ENCODE measurements around the gene TMEM156.

The TMEM156 gene

GRCh38 chr4:38968668-38969067, 63.5 kb downstream of the TMEM156 start:
- no peak overlapping the region for H3K9ac ChIP-seq (ENCODE audit: low read length)
- no peak overlapping the region for H3K14ac ChIP-seq (ENCODE audit: low read length)
- no peaks in the 10 kb centered on the region for H3K36me3 ChIP-seq (ENCODE audit: control insufficient read depth in 1 of 2, insufficient read depth in 2 of 2, low read length in 2 of 2)
- H3K4ac ChIP-seq (ENCODE audit: low read depth, low read length) = no peak overlapping the region
- no peak overlapping the region for H2BK12ac ChIP-seq (ENCODE audit: low read length)
- H4K12ac ChIP-seq (ENCODE audit: low read depth, low read length) = no peak overlapping the region
- no CpG with 5 or more reads among the region's 5 CpGs for WGBS (ENCODE audit: extremely low coverage, insufficient coverage, insufficient read length)
- H2AK5ac ChIP-seq (ENCODE audit: low read length) = no peak overlapping the region
- H3K79me1 ChIP-seq (ENCODE audit: low read length) = no peaks in the 10 kb centered on the region
- H3K23ac ChIP-seq (ENCODE audit: low read length) = no peak overlapping the region
- no peak overlapping the region for H4K91ac ChIP-seq (ENCODE audit: low read depth, low read length)
- DNase-seq = no peak
- H3K27ac ChIP-seq (ENCODE audit: low read depth, low read length) = no peak overlapping the region
- H3K4me1 ChIP-seq (ENCODE audit: control insufficient read depth in 1 of 2, insufficient read depth in 2 of 2, low read length in 2 of 2) = no peaks in the 10 kb centered on the region
- H3K79me2 ChIP-seq (ENCODE audit: control insufficient read depth, insufficient read depth, low read length, poor library complexity) = no peaks in the 10 kb centered on the region
- no peak overlapping the region for H3K18ac ChIP-seq (ENCODE audit: low read length)
- no peak overlapping the region for H2AFZ ChIP-seq (ENCODE audit: insufficient read depth, low read length, poor library complexity)
- no peak overlapping the region for H2BK120ac ChIP-seq (ENCODE audit: insufficient read depth, low read length, poor library complexity)
- H3K27me3 ChIP-seq (ENCODE audit: insufficient read depth, low read length) = no peaks in the 10 kb centered on the region
- H3K9me3 ChIP-seq (ENCODE audit: insufficient read depth, low read depth, low read length) = no peaks in the 10 kb centered on the region
- H3K4me3 ChIP-seq (ENCODE audit: low read depth, low read length) = no peak overlapping the region
- H2BK5ac ChIP-seq (ENCODE audit: low read depth, low read length, poor library complexity) = no peak overlapping the region
- H4K8ac ChIP-seq (ENCODE audit: low read depth, low read length) = no peak overlapping the region
- no peak overlapping the region for H3K4me2 ChIP-seq (ENCODE audit: low read length)

GRCh38 chr4:38967260-38968095, 64.7 kb downstream of the TMEM156 start:
- no peak overlapping the region for H3K18ac ChIP-seq (ENCODE audit: low read length)
- H3K4ac ChIP-seq (ENCODE audit: low read depth, low read length) = no peak overlapping the region
- no peak overlapping the region for H2AFZ ChIP-seq (ENCODE audit: insufficient read depth, low read length, poor library complexity)
- H2AK5ac ChIP-seq (ENCODE audit: low read length) = no peak overlapping the region
- no peak overlapping the region for H3K14ac ChIP-seq (ENCODE audit: low read length)
- no peaks in the 10 kb centered on the region for H3K4me1 ChIP-seq (ENCODE audit: control insufficient read depth in 1 of 2, insufficient read depth in 2 of 2, low read length in 2 of 2)
- no peak overlapping the region for H3K4me3 ChIP-seq (ENCODE audit: low read depth, low read length)
- H3K27ac ChIP-seq (ENCODE audit: low read depth, low read length) = no peak overlapping the region
- H3K9me3 ChIP-seq (ENCODE audit: insufficient read depth, low read depth, low read length) = no peaks in the 10 kb centered on the region
- no peak overlapping the region for H2BK120ac ChIP-seq (ENCODE audit: insufficient read depth, low read length, poor library complexity)
- no peak overlapping the region for H2BK12ac ChIP-seq (ENCODE audit: low read length)
- no peak overlapping the region for H3K23ac ChIP-seq (ENCODE audit: low read length)
- H3K27me3 ChIP-seq (ENCODE audit: insufficient read depth, low read length) = no peaks in the 10 kb centered on the region
- H3K79me2 ChIP-seq (ENCODE audit: control insufficient read depth, insufficient read depth, low read length, poor library complexity) = no peaks in the 10 kb centered on the region
- H4K91ac ChIP-seq (ENCODE audit: low read depth, low read length) = no peak overlapping the region
- no peaks in the 10 kb centered on the region for H3K79me1 ChIP-seq (ENCODE audit: low read length)
- H2BK5ac ChIP-seq (ENCODE audit: low read depth, low read length, poor library complexity) = no peak overlapping the region
- H3K36me3 ChIP-seq (ENCODE audit: control insufficient read depth in 1 of 2, insufficient read depth in 2 of 2, low read length in 2 of 2) = no peaks in the 10 kb centered on the region
- no peak overlapping the region for H3K4me2 ChIP-seq (ENCODE audit: low read length)
- H4K12ac ChIP-seq (ENCODE audit: low read depth, low read length) = no peak overlapping the region
- peak; percentile 32 to 87 for DNase-seq
- no peak overlapping the region for H4K8ac ChIP-seq (ENCODE audit: low read depth, low read length)
- no peak overlapping the region for H3K9ac ChIP-seq (ENCODE audit: low read length)
- WGBS (ENCODE audit: extremely low coverage, insufficient coverage, insufficient read length) = no CpG with 5 or more reads among the region's 7 CpGs

GRCh38 chr4:38965866-38966265, 66.3 kb downstream of the TMEM156 start:
- Histone ChIP-seq H3K4ac (ENCODE audit: low read depth, low read length) (no peak overlapping the region), H3K4me2 (ENCODE audit: low read length) (no peak overlapping the region), H2AK5ac (ENCODE audit: low read length) (no peak overlapping the region), H3K4me1 (ENCODE audit: control insufficient read depth in 1 of 2, insufficient read depth in 2 of 2, low read length in 2 of 2) (no peaks in the 10 kb centered on the region), H3K27ac (ENCODE audit: low read depth, low read length) (no peak overlapping the region), H4K12ac (ENCODE audit: low read depth, low read length) (no peak overlapping the region), H2BK5ac (ENCODE audit: low read depth, low read length, poor library complexity) (no peak overlapping the region), H3K23ac (ENCODE audit: low read length) (no peak overlapping the region), H3K27me3 (ENCODE audit: insufficient read depth, low read length) (no peaks in the 10 kb centered on the region), H3K14ac (ENCODE audit: low read length) (no peak overlapping the region), H3K18ac (ENCODE audit: low read length) (no peak overlapping the region), H4K91ac (ENCODE audit: low read depth, low read length) (no peak overlapping the region), H3K9ac (ENCODE audit: low read length) (no peak overlapping the region), H3K9me3 (ENCODE audit: insufficient read depth, low read depth, low read length) (no peaks in the 10 kb centered on the region), H3K79me1 (ENCODE audit: low read length) (no peaks in the 10 kb centered on the region), H2BK12ac (ENCODE audit: low read length) (no peak overlapping the region), H3K4me3 (ENCODE audit: low read depth, low read length) (no peak overlapping the region), H3K79me2 (ENCODE audit: control insufficient read depth, insufficient read depth, low read length, poor library complexity) (no peaks in the 10 kb centered on the region), H2AFZ (ENCODE audit: insufficient read depth, low read length, poor library complexity) (no peak overlapping the region), H4K8ac (ENCODE audit: low read depth, low read length) (no peak overlapping the region), H2BK120ac (ENCODE audit: insufficient read depth, low read length, poor library complexity) (no peak overlapping the region), H3K36me3 (ENCODE audit: control insufficient read depth in 1 of 2, insufficient read depth in 2 of 2, low read length in 2 of 2) (no peaks in the 10 kb centered on the region)
- no CpG with 5 or more reads among the region's 3 CpGs for WGBS (ENCODE audit: extremely low coverage, insufficient coverage, insufficient read length)
- no peak for DNase-seq

GRCh38 chr4:38964942-38965775, 67.0 kb downstream of the TMEM156 start:
- Histone ChIP-seq H3K9ac (ENCODE audit: low read length) (no peak overlapping the region), H2AFZ (ENCODE audit: insufficient read depth, low read length, poor library complexity) (no peak overlapping the region), H3K36me3 (ENCODE audit: control insufficient read depth in 1 of 2, insufficient read depth in 2 of 2, low read length in 2 of 2) (no peaks in the 10 kb centered on the region), H2BK12ac (ENCODE audit: low read length) (no peak overlapping the region), H3K79me2 (ENCODE audit: control insufficient read depth, insufficient read depth, low read length, poor library complexity) (no peaks in the 10 kb centered on the region), H3K4me3 (ENCODE audit: low read depth, low read length) (no peak overlapping the region), H3K4me2 (ENCODE audit: low read length) (no peak overlapping the region), H2AK5ac (ENCODE audit: low read length) (no peak overlapping the region), H3K18ac (ENCODE audit: low read length) (no peak overlapping the region), H3K79me1 (ENCODE audit: low read length) (no peaks in the 10 kb centered on the region), H4K12ac (ENCODE audit: low read depth, low read length) (no peak overlapping the region), H3K27me3 (ENCODE audit: insufficient read depth, low read length) (no peaks in the 10 kb centered on the region), H2BK5ac (ENCODE audit: low read depth, low read length, poor library complexity) (no peak overlapping the region), H4K91ac (ENCODE audit: low read depth, low read length) (no peak overlapping the region), H4K8ac (ENCODE audit: low read depth, low read length) (no peak overlapping the region), H2BK120ac (ENCODE audit: insufficient read depth, low read length, poor library complexity) (no peak overlapping the region), H3K4ac (ENCODE audit: low read depth, low read length) (no peak overlapping the region), H3K27ac (ENCODE audit: low read depth, low read length) (no peak overlapping the region), H3K23ac (ENCODE audit: low read length) (no peak overlapping the region), H3K14ac (ENCODE audit: low read length) (no peak overlapping the region), H3K4me1 (ENCODE audit: control insufficient read depth in 1 of 2, insufficient read depth in 2 of 2, low read length in 2 of 2) (no peaks in the 10 kb centered on the region), H3K9me3 (ENCODE audit: insufficient read depth, low read depth, low read length) (no peaks in the 10 kb centered on the region)
- DNase-seq = no peak
- no CpG with 5 or more reads among the region's 11 CpGs for WGBS (ENCODE audit: extremely low coverage, insufficient coverage, insufficient read length)

All from trophoblast cell (in vitro differentiated cells and primary cell).